Duodenal mucosa (tissue), 2 donors: Measurements from ENCODE around the gene TVP23A.

Source experiments
- H3K27ac ChIP-seq: one replicate; pipeline ENCODE4 v1.7.0; 2013; ENCODE audit warnings: low read depth, low read length
- H3K27me3 ChIP-seq, 2 donors: one replicate each; pipeline ENCODE4 v1.7.0; 2013; ENCODE audit warnings: low read length in 2 of 2, control low read depth in 1 of 2; ENCODE audit not compliant: insufficient read depth in 2 of 2, control insufficient read depth in 1 of 2
- H3K36me3 ChIP-seq, 2 donors: one replicate each; pipeline ENCODE4 v1.7.0; 2013; ENCODE audit warnings: low read length in 2 of 2, control low read depth in 1 of 2; ENCODE audit not compliant: insufficient read depth in 2 of 2, control insufficient read depth in 1 of 2
- H3K4me1 ChIP-seq, 2 donors: one replicate each; pipeline ENCODE4 v1.7.0; 2013; ENCODE audit warnings: low read length in 2 of 2, control low read depth in 1 of 2; ENCODE audit not compliant: insufficient read depth in 2 of 2, control insufficient read depth in 1 of 2
- H3K4me3 ChIP-seq, 2 donors: one replicate each; pipeline ENCODE4 v1.7.0; 2013; ENCODE audit warnings: low read length in 2 of 2, low read depth in 1 of 2
- H3K9ac ChIP-seq, 2 donors: one replicate each; pipeline ENCODE4 v1.7.0; 2013; ENCODE audit warnings: low read length in 2 of 2, low read depth in 1 of 2
- H3K9me3 ChIP-seq, 2 donors: one replicate each; pipeline ENCODE4 v1.7.0; 2013; ENCODE audit warnings: low read length in 2 of 2, control low read depth in 1 of 2; ENCODE audit not compliant: control insufficient read depth in 1 of 2

Gene TVP23A

DNA sequence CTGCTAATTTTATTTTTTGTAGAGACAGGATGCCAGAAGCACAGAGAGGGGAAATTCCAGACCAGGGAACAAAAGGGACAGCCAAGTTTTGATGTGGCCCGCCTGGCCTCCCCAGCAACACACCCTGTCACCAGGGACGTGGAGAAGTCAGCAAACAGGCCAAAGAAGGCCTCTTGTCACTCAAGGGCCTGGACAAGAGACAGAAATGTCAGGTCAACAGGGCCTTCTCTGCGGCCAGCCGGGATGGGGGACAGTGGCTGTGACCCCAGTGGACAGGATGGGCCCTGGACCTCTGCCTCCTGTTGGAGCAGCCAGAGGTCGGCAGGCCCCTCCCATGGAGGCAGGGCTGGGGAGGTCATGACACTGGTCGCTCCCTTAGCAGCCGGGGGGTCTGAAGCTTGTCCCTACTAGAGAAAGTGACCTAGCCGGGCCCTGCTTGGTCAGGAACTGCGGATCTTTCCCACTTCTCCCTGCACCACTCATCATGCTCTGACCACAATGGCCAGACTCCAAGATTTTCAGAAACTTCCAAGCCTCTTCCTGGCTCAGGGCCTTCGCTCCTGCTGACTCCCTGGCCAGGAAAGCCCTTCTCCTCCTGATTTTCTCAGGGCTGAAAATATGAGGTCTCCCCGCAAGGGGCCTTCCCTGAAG is 9.2 kb upstream of the TVP23A start:
- Histone ChIP-seq H3K27ac (peak overlapping the region; percentile 80), H3K9me3 (no peaks in the 10 kb centered on the region), H3K9ac (peak overlapping the region in 1 of 2 donors; percentile 44), H3K27me3 (no peaks in the 10 kb centered on the region), H3K36me3 (no peaks in the 10 kb centered on the region), H3K4me1 (peaks cover 25 to 26% of the 10 kb centered on the region in 2 donors), H3K4me3 (no peak overlapping the region)

DNA sequence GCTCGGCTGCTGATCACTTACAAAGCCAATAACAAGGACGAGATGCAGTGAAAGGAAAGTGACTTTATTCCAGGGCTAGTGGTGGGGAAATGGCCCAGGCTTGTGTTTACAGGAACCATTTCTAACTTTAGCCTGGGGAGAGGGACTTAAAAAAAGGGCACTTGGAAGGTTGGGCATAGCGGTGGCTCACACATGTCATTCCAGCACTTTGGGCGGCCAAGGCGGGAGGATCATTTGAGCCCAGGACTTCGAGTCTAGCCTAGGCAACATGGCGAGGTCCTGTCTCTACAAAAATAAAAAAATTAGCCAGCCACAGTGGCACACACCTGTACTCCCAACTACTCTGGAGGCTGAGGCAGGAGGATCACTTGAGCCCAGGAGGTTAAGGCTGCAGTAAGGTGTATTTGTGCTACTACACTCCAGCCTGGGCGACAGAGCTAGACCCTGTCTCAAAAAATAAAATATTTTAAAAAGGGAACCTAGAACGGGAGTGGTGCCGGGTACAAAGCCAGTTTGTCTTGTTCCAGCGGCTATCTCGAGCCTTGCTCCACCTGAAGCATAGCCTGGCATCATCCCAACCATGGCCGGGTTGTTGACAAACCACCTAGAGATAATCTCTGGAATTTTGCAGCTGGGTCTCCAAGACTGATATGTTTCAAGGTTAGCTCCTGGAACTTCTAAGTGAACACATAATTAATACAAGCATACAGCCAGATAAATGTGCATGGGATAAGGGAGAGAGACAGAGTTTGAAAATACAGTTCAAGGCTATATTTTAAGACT is 5.7 kb upstream of the TVP23A start:
- H3K27me3 ChIP-seq: no peaks in the 10 kb centered on the region
- no peaks in the 10 kb centered on the region for H3K36me3 ChIP-seq
- H3K9ac ChIP-seq: no peak overlapping the region
- H3K4me1 ChIP-seq: peaks cover 23 to 26% of the 10 kb centered on the region in 2 donors
- H3K4me3 ChIP-seq: no peak overlapping the region
- H3K9me3 ChIP-seq: no peaks in the 10 kb centered on the region
- no peak overlapping the region for H3K27ac ChIP-seq

DNA sequence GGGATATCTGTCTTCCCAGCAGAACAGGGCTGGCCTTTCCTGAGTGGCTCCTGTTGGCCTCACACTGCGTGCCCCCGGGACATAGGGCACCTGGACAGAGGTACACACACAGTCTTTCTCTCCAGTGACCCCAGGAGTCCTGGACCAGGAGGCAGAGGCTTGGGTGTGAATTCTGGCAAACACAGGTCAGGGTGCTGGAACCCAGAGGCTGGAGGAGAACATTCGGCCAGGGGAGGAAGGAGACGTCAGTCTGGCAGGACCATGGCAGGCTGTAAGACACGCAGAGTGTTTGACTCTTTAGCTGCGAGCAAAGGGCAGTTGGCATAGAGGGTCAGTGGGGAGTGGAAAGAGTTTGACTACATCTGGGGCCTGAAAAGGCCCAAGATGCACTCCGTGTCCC is 4.1 kb upstream of the TVP23A start:
- no peaks in the 10 kb centered on the region for H3K27me3 ChIP-seq
- peaks cover 8 to 10% of the 10 kb centered on the region in 2 donors for H3K4me1 ChIP-seq
- H3K9ac ChIP-seq: no peak overlapping the region
- no peak overlapping the region for H3K4me3 ChIP-seq
- H3K27ac ChIP-seq: no peak overlapping the region
- H3K9me3 ChIP-seq: no peaks in the 10 kb centered on the region
- H3K36me3 ChIP-seq: no peaks in the 10 kb centered on the region

- Histone ChIP-seq H3K4me1 (peaks cover 2 to 3% of the 10 kb centered on the region in 2 donors), H3K27me3 (no peaks in the 10 kb centered on the region), H3K9ac (no peak overlapping the region), H3K4me3 (no peak overlapping the region), H3K27ac (no peak overlapping the region), H3K9me3 (no peaks in the 10 kb centered on the region), H3K36me3 (no peaks in the 10 kb centered on the region)
Observed at GRCh38 chr16:10820546-10820945, 2.0 kb upstream of the TVP23A start.

GRCh38 chr16:10817514-10817913 is 1.1 kb downstream of the TVP23A start:
- Histone ChIP-seq H3K27ac (no peak overlapping the region), H3K4me1 (no peaks in the 10 kb centered on the region), H3K9ac (no peak overlapping the region), H3K27me3 (no peaks in the 10 kb centered on the region), H3K9me3 (no peaks in the 10 kb centered on the region), H3K36me3 (no peaks in the 10 kb centered on the region), H3K4me3 (no peak overlapping the region)

- H3K9me3 ChIP-seq: no peaks in the 10 kb centered on the region
- H3K27me3 ChIP-seq: no peaks in the 10 kb centered on the region
- no peak overlapping the region for H3K4me3 ChIP-seq
- no peaks in the 10 kb centered on the region for H3K4me1 ChIP-seq
- H3K9ac ChIP-seq: no peak overlapping the region
- no peak overlapping the region for H3K27ac ChIP-seq
- H3K36me3 ChIP-seq: no peaks in the 10 kb centered on the region
Observed at GRCh38 chr16:10813099-10813455, 5.5 kb downstream of the TVP23A start.

DNA sequence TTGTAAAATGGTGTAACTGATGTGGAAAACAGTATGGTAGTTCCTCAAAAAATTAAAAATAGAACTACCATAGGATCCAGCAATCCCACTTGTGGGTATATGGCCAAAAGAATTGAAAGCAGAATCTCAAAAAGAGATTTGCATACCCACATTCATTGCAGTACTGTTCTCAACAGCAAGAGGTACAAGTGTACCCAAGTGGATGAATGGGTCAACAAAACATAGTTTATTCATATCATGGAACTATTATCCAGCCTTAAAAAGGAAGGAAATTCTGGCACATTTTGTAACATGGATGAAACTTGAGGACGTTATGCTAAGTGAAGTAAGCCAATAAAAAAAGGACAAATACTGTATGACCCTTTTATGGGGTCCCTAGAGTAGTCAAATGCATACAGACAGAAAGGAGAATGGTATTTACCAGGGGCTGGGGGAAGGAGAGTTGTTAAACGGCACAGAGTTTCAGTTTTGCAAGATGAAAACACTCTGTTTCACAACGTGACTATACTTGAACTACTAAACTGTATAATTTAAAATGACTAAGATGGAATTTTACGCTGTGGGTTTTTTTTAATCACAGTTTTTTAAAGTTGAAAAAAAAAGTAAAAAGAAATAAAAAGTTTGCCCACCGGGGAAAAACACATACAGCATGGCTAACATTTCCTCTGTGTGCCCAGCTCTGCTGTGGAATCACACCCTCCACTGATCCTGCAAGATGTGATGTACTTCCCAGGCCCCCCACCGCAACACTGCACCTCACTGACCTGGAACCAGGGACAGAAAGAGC is 6.1 kb downstream of the TVP23A start:
- Histone ChIP-seq H3K27ac (no peak overlapping the region), H3K9ac (no peak overlapping the region), H3K4me3 (no peak overlapping the region), H3K9me3 (no peaks in the 10 kb centered on the region), H3K36me3 (no peaks in the 10 kb centered on the region), H3K27me3 (no peaks in the 10 kb centered on the region), H3K4me1 (no peaks in the 10 kb centered on the region)

DNA sequence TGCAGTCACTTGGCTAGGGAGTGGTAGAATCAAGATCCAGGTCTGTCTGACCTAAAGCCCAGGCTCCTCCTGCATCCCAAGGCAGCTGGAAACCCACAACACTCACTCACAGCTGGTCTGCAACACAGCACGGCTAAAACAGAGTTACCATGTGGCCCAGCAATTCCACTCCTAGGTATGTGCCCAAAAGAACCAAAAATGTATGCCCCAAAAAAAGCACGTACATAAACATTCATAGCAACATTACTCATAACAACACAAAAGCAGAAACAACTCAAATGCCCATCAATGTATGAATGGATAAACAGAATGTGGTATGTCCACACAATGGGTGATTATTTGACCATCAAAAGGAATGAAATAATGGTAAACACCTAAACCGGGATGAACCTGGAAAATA is 8.9 kb downstream of the TVP23A start:
- no peak overlapping the region for H3K4me3 ChIP-seq
- H3K27me3 ChIP-seq: no peaks in the 10 kb centered on the region
- no peaks in the 10 kb centered on the region for H3K36me3 ChIP-seq
- H3K9me3 ChIP-seq: no peaks in the 10 kb centered on the region
- no peak overlapping the region for H3K27ac ChIP-seq
- no peak overlapping the region for H3K9ac ChIP-seq
- H3K4me1 ChIP-seq: no peaks in the 10 kb centered on the region

DNA sequence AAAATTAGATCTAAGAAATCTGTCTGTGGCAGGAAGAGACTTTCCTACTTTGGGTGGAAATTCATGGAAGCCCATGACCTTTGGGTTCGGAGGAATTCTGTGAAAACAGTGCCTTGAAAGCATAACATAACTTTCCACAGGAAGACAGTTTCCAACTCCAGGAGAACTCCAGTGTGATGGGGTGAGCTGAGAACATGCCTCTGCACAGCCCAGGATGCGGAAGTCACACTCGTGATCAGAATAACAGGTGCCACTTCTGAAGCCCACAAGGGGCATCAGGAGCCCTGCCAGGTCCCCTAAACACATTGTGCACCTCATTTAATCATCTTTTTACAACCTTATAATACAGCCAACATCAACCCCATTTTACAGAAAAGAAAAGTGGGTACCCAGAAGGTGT is 9.7 kb downstream of the TVP23A start:
- no peak overlapping the region for H3K27ac ChIP-seq
- no peaks in the 10 kb centered on the region for H3K27me3 ChIP-seq
- H3K9me3 ChIP-seq: no peaks in the 10 kb centered on the region
- H3K4me3 ChIP-seq: no peak overlapping the region
- no peaks in the 10 kb centered on the region for H3K36me3 ChIP-seq
- no peak overlapping the region for H3K9ac ChIP-seq
- H3K4me1 ChIP-seq: no peaks in the 10 kb centered on the region

DNA sequence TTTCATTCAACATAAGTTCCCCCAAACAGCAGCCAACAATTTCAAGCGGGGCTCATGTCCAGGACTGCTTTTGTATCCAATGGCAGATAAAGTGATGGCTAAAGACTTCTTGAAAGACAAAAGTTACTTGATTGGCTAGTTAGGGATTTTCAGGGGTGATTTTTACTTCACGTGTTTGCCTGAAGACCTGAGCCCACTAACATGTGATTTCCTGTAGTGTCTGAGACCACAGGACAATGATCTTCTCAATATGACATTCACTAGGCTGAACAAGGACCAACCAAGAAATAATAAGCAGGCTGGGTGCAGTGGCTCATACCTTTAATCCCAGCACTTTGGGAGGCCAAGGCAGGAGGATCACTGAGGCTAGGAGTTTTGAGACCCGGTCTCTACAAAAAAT is 10.4 kb downstream of the TVP23A start:
- H3K27ac ChIP-seq: no peak overlapping the region
- no peak overlapping the region for H3K4me3 ChIP-seq
- H3K4me1 ChIP-seq: no peaks in the 10 kb centered on the region
- H3K27me3 ChIP-seq: no peaks in the 10 kb centered on the region
- no peak overlapping the region for H3K9ac ChIP-seq
- H3K36me3 ChIP-seq: no peaks in the 10 kb centered on the region
- no peaks in the 10 kb centered on the region for H3K9me3 ChIP-seq
